Calu3 (cell line): ENCODE measurements around the gene PITX3. TPM values are rescaled to one million over a fixed set of nuclear protein-coding genes. Genes with fewer than 3 reads are reported as not detected.

Experiments
- BruUV-seq: library from RNA; stranded (reverse); fragments of 400-500 nt; replicated peaks from 2 replicates; lab custom pipeline; 2021; lab: Mats Ljungman, UMichigan
- CTCF ChIA-PET: fragments of 300-600 bp; sonication (Branson Sonifier 250); formaldehyde crosslinking; loops from one replicate; lab custom pipeline; 2022; ENCODE audit warnings: antibody characterized with exemption; lab: Charles Lee
- DNase-seq: peaks from one replicate; pipeline ENCODE4 v3.0.0; 2022
- H3K27ac Mint-ChIP-seq: one replicate; pipeline ENCODE4 v1.8.0; 2022; ENCODE audit warnings: mixed read lengths; ENCODE audit not compliant: unreplicated experiment
- H3K27me3 Mint-ChIP-seq: one replicate; pipeline ENCODE4 v1.8.0; 2022; ENCODE audit warnings: mixed read lengths; ENCODE audit not compliant: unreplicated experiment
- H3K36me3 Mint-ChIP-seq: one replicate; pipeline ENCODE4 v1.8.0; 2022; ENCODE audit warnings: mild to moderate bottlenecking, moderate library complexity, mixed read lengths; ENCODE audit not compliant: insufficient read depth, unreplicated experiment
- H3K4me1 Mint-ChIP-seq: one replicate; pipeline ENCODE4 v1.8.0; 2022; ENCODE audit warnings: mild to moderate bottlenecking, low read depth, mixed read lengths; ENCODE audit not compliant: unreplicated experiment
- H3K4me3 Mint-ChIP-seq: one replicate; pipeline ENCODE4 v1.8.0; 2022; ENCODE audit warnings: mild to moderate bottlenecking, low read depth, moderate library complexity, mixed read lengths; ENCODE audit not compliant: unreplicated experiment
- H3K9me3 Mint-ChIP-seq: one replicate; pipeline ENCODE4 v1.8.0; 2022; ENCODE audit warnings: low read depth, mixed read lengths; ENCODE audit not compliant: unreplicated experiment
- CTCF ChIP-seq: fragments of 200-600 bp; IDR thresholded peaks from one replicate; pipeline ENCODE4 v1.8.0; 2022; ENCODE audit warnings: antibody characterized with exemption; ENCODE audit not compliant: unreplicated experiment
- intact Hi-C: fragments of 100-400 bp; cut with micrococcal nuclease; formaldehyde crosslinking; loops from one replicate; pipeline ENCODE4 v1.10.0; 2022; ENCODE audit not compliant: unreplicated experiment
- total RNA-seq: library from RNA; stranded (reverse); gene quantifications from 2 replicates; pipeline ENCODE4 v1.2.3, GENCODE V29; 2022

PITX3 gene
- total RNA-seq, 1 experiment from 2014 or later = not detected

- no peak overlapping the region for H3K27ac Mint-ChIP-seq
- CTCF ChIA-PET = no interaction called here
These were observed 21.5 kb upstream of the PITX3 start for GRCh38 chr10:102262744-102263370.

DNA sequence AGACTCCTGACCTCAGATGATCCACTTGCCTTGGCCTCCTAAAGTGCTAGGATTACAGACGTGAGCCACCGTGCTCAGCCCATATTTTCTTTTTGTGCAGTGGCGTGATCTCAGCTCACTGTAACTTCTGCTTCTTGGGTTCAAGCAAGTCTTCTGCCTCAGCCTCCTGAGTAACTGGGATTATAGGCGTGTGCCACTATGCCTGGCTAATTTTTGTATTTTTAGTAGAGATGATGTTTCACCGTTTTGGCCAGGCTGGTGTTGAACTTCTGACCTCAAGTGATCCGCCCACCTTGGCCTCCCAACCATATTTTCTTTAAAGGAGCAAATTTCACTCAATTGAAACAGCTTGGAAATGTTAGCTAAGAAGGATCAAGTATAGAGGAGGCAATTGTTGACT lies 20.5 kb upstream of the PITX3 start:
- H3K4me3 Mint-ChIP-seq = no peak overlapping the region
- H3K9me3 Mint-ChIP-seq = no peaks in the 10 kb centered on the region
- H3K27me3 Mint-ChIP-seq = no peaks in the 10 kb centered on the region
- intact Hi-C loops = no loop called here
- BruUV-seq = no TSS peak
- CTCF ChIA-PET = no interaction called here
- no peaks in the 10 kb centered on the region for H3K36me3 Mint-ChIP-seq
- H3K27ac Mint-ChIP-seq = no peak overlapping the region
- no peak for TF ChIP-seq CTCF
- H3K4me1 Mint-ChIP-seq = peaks cover 8% of the 10 kb centered on the region
- DNase-seq = no peak

More at GRCh38 chr10:102262744-102263370, 21.5 kb upstream of the PITX3 start:
- Mint-ChIP-seq H3K36me3 (no peaks in the 10 kb centered on the region), H3K4me3 (no peak overlapping the region), H3K9me3 (no peaks in the 10 kb centered on the region), H3K27me3 (no peaks in the 10 kb centered on the region), H3K4me1 (peaks cover 8% of the 10 kb centered on the region)
- TF ChIP-seq CTCF = no peak
- no peak for DNase-seq
- intact Hi-C loops = no loop called here
- BruUV-seq = no TSS peak

DNA sequence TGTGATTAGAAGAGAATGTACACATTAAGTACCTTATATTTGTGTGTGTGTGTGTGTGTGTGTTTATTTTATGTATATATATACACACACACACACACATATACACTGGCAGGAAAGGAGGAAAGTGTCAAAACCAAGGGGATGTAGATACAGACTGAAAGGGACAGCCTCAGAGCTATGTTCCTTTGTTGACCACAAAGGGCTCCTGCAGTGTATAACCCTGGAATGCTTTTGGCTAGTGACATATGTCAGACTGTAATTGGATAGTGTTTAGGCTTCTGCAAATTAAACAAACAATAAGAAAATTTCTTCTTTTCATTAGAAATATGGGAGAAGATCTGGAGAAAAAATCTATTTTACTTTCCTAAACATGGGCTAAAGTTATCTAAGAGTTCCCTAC lies 19.9 kb upstream of the PITX3 start:
- intact Hi-C loops = no loop called here
- no peak for TF ChIP-seq CTCF
- no TSS peak for BruUV-seq
- no peak for DNase-seq
- H3K36me3 Mint-ChIP-seq = no peaks in the 10 kb centered on the region
- no peaks in the 10 kb centered on the region for H3K27me3 Mint-ChIP-seq
- H3K9me3 Mint-ChIP-seq = no peaks in the 10 kb centered on the region
- peaks cover 8% of the 10 kb centered on the region for H3K4me1 Mint-ChIP-seq
- no peak overlapping the region for H3K27ac Mint-ChIP-seq
- CTCF ChIA-PET = no interaction called here
- no peak overlapping the region for H3K4me3 Mint-ChIP-seq

DNA sequence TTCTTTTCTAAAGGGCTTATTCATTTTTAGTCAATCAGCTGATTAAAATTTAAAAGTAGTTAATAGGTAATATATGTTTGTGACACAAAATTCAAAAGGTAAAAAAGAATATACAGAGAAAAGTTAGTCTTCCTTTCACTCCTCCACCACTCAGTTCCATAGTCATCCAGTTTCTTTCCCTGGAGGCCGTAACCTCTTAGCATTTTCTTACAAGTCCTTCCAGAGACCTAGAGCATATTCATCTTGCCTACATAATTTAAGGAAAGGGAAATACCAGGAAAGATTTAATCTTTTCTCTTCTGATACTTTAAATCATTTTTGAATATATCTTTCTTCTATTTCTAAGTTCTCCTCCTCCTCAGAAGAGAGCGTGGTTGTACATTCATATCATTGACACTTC lies 14.1 kb upstream of the PITX3 start:
- Mint-ChIP-seq H3K9me3 (no peaks in the 10 kb centered on the region), H3K27ac (no peak overlapping the region), H3K27me3 (no peaks in the 10 kb centered on the region), H3K4me3 (no peak overlapping the region), H3K36me3 (peaks cover 4% of the 10 kb centered on the region), H3K4me1 (no peaks in the 10 kb centered on the region)
- no peak for DNase-seq
- TF ChIP-seq CTCF = no peak
- no TSS peak for BruUV-seq
- CTCF ChIA-PET = no interaction called here
- intact Hi-C loops = loop anchor here (10.0 kb wide), 1 partner anchor 69 kb away; no protein-coding TSS in a partner anchor
